NCI-H1105 (cell line): ENCODE measurements around the gene IL17RE.

Experiments used
- DNase-seq: peaks from one replicate; lab custom pipeline; 2025; lab: John Stamatoyannopoulos, UW

The IL17RE gene

GRCh38 chr3:9903904-9904303 lies 1.3 kb downstream of the IL17RE start:
- DNase-seq = no peak

DNA sequence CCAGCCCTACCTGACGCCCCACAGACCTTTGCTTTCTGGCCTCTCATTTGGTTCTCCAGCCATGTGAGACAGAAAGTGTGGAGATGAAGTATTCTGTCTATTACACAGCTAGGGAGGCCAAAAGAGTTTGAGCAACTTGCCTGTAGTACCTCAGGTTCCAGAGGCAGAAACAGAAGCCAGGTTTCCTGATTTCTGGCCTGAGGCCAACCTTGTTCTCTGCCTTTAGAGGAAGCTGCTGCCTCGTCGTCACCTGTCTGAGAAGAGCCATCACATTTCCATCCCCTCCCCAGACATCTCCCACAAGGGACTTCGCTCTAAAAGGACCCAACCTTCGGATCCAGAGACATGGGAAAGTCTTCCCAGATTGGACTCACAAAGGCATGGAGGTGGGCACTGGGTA lies 3.8 kb downstream of the IL17RE start:
- DNase-seq = no peak

GRCh38 chr3:9908286-9908685 lies 5.6 kb downstream of the IL17RE start:
- DNase-seq = no peak

DNA sequence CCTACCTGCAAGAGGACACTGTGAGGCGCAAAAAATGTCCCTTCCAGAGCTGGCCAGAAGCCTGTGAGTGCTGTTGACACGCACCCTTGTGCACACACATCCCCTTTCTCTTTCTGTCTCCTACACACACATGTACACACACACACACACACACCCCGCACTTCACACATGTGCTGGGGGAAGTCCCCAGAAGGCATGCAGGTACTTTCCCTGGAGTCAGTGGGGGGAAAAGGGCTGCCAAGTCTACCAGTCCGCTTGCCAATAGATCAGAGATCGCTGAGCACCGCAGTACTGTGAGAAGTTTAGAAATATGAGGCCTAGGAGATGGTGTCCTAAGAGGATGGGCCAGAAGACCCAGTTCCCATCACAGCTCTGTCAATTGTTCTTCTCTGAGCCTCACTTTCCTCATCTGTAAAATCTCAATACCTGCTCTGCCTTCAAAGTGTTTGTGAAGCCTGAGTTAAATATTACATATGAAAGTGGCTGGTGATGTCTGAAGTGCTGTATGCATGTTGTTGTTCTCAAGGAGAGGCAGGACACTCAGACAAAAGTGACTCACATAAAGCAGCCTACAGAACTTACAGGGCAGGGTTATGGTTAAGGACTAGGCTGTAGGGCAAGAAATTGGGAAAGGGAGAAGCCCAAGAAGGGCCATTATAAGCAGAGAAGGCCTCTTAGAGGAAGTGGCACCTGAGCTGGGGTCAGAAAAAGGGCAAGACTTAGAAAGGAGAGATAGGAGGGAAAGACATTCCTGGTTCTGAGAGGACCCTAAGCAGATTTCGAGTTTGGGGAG lies 6.8 kb downstream of the IL17RE start:
- no peak for DNase-seq

DNA sequence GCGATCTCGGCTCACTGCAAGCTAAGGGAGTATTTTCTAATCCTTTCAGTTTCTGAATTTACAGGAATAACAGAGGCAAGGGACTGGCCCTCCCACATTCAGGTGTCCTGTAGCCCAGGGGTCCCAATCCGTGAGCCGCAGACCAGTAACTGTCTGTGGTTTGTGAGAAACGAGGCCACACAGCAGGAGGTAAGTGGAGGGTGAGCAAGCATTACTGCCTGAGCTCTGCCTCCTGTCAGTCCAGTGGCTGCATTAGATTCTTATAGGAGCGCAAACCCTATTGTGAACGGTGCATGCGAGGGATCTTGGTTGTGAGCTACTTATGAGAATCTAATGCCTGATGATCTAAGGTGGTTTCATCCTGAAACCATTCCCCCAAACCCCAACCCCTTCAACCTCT lies 9.2 kb downstream of the IL17RE start:
- DNase-seq = no peak

- no peak for DNase-seq
Observed at GRCh38 chr3:9912294-9912935, 9.8 kb downstream of the IL17RE start.

DNA sequence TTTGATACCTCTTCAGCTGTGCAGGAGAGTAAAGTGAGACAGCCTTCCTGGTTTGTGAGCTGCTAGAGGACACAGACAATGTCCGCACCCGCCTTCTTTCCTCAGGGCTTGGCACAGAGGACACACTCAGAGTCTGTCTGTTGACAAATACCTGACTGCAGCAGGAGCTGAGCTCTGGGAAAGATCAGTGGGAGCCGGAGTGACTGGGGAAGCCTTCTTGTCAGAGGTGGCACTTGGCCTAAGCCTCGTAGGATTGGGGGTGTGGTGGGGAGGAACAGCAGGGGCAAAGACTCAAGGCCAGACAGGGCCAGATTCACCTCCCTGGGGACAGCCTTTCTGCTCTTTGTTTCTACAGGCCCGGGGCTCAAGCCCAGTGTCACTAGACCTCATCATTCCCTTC lies 11.0 kb downstream of the IL17RE start:
- DNase-seq = no peak

- no peak for DNase-seq
Observed at GRCh38 chr3:9914011-9914410, 11.4 kb downstream of the IL17RE start.

- DNase-seq = no peak
Observed at GRCh38 chr3:9914559-9915253, 12.1 kb downstream of the IL17RE start.

DNA sequence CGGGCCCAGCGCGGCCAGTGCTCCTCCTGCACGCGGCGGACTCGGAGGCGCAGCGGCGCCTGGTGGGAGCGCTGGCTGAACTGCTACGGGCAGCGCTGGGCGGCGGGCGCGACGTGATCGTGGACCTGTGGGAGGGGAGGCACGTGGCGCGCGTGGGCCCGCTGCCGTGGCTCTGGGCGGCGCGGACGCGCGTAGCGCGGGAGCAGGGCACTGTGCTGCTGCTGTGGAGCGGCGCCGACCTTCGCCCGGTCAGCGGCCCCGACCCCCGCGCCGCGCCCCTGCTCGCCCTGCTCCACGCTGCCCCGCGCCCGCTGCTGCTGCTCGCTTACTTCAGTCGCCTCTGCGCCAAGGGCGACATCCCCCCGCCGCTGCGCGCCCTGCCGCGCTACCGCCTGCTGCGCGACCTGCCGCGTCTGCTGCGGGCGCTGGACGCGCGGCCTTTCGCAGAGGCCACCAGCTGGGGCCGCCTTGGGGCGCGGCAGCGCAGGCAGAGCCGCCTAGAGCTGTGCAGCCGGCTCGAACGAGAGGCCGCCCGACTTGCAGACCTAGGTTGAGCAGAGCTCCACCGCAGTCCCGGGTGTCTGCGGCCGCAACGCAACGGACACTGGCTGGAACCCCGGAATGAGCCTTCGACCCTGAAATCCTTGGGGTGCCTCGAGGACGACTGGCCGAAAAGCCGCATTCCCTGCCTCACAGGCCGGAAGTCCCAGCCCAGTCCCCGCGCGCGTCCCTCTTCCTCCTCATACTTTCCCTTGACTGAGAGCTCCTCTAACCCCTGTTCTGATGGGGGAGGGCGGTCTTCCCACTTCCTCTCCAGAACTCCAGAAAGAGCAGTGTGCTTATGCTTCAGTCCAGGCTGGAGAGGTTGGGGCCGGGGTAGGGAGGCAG lies 12.8 kb downstream of the IL17RE start:
- DNase-seq = no peak

DNA sequence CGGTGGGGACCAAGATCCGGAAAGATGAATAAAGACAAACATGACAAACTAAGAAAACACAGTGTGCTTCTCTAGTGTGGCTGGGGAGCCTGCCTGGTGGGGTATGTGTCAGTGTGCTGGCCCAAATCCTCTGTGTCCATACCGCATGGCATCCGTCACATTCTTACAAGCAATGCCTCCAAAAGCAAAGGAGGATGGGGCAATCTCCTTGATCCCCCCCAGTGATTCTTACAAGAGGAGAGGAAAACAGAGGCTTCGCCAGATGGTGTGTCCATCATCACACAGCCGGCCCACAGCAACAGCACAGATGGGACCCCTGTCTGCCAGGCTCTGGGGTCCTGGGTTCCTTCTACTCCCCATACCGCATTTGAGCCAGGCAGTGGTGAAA lies 13.7 kb downstream of the IL17RE start:
- no peak for DNase-seq

DNA sequence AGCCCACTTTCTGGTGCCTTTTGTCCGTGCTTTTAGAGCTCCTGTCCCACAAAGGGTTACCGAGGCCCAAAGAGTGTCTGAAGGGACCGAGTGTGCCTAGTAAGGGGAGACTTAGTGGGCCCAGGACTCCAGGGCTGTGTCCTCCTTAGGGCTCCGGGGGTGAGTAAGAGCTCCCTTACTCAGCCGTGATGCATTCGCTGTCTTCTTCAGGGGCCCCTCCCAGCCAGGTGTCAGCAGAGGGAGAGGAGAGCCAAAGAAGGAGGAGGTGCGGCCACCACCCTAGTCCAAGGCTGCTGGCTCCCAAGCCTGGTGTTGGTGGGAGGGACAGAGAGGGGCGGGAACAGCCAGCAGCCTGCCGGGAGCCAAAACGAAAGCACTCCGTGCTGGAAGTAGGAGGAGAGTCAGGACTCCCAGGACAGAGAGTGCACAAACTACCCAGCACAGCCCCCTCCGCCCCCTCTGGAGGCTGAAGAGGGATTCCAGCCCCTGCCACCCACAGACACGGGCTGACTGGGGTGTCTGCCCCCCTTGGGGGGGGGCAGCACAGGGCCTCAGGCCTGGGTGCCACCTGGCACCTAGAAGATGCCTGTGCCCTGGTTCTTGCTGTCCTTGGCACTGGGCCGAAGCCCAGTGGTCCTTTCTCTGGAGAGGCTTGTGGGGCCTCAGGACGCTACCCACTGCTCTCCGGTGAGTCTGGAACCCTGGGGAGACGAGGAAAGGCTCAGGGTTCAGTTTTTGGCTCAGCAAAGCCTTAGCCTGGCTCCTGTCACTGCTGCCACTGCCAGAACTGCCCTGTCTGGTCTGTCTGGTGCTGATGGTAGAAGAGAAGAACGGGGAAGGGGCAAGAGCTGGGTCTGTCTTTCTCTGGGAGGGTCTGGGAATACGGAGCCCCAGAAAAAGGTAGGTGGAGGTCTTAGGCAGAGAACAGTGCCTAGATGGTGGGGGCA lies 14.4 kb downstream of the IL17RE start, which contains the start of gene IL17RC:
Gene IL17RC, plus strand, starts transcription at position 365 of the 947 bp plus-strand sequence. Its CDS starts 218 bp downstream, at position 583.
- DNase-seq = peak; percentile 39

DNA sequence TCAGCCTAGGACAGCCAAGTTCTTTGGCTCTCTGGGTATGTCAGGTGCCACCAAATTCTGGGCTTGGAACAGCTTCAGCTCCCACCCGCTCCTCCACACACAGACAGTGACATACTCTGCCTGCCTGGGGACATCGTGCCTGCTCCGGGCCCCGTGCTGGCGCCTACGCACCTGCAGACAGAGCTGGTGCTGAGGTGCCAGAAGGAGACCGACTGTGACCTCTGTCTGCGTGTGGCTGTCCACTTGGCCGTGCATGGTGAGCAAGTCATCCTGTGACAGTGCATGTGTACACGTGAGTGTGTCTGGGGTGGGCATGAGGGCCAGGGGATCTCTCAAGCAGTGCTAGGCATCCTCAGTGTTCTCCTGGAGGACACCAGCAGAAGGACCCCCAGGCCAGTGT lies 15.2 kb downstream of the IL17RE start:
- no peak for DNase-seq

- DNase-seq = no peak
Observed at GRCh38 chr3:9918261-9919038, 15.8 kb downstream of the IL17RE start.

- DNase-seq = no peak
Observed at GRCh38 chr3:9928158-9928557, 25.5 kb downstream of the IL17RE start.

DNA sequence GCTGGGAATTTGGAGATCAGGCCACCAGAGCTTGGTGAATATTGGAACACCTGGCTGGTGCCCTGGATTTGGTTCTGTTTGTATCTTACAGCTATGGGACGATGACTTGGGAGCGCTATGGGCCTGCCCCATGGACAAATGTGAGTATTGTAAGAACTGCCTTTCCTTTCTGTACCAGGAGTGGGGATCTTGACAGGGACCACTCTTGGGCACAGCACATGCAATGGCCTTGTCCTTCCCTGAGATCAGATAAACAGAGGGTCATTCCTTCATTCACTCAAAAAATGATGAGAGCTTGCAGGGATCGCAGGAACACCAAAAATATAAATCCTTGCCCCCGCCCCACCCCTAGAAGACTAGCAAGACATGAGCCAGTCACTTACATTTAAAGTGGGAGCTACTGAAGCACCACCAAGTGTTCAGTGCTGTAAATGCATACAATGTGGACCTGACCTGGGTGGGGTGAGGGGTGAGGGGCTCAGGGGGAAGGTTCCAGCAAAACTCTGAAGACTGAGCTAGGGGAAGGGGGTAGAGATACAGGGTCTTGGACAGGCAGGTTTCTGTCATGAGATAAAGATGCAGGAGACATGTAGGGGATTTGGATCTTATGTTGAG lies 28.3 kb downstream of the IL17RE start:
- no peak for DNase-seq

DNA sequence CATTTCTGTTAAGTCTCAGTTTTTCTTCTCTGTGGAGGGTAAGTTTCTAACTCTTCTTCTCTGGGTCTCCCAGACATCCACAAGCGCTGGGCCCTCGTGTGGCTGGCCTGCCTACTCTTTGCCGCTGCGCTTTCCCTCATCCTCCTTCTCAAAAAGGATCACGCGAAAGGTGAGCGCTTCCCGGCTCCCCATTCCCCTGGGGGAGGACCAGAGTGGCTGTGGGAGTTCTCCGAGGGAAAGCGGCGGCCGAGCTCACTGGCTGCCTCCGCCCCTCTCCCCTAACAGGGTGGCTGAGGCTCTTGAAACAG lies 29.8 kb downstream of the IL17RE start:
- no peak for DNase-seq

DNA sequence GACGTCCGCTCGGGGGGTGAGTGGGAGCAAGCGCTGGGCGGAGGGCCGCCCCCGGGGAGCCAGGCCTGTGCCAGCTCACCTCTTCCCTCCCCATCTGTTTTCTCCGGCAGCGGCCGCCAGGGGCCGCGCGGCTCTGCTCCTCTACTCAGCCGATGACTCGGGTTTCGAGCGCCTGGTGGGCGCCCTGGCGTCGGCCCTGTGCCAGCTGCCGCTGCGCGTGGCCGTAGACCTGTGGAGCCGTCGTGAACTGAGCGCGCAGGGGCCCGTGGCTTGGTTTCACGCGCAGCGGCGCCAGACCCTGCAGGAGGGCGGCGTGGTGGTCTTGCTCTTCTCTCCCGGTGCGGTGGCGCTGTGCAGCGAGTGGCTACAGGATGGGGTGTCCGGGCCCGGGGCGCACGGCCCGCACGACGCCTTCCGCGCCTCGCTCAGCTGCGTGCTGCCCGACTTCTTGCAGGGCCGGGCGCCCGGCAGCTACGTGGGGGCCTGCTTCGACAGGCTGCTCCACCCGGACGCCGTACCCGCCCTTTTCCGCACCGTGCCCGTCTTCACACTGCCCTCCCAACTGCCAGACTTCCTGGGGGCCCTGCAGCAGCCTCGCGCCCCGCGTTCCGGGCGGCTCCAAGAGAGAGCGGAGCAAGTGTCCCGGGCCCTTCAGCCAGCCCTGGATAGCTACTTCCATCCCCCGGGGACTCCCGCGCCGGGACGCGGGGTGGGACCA lies 30.4 kb downstream of the IL17RE start:
- DNase-seq = peak; percentile 26

DNA sequence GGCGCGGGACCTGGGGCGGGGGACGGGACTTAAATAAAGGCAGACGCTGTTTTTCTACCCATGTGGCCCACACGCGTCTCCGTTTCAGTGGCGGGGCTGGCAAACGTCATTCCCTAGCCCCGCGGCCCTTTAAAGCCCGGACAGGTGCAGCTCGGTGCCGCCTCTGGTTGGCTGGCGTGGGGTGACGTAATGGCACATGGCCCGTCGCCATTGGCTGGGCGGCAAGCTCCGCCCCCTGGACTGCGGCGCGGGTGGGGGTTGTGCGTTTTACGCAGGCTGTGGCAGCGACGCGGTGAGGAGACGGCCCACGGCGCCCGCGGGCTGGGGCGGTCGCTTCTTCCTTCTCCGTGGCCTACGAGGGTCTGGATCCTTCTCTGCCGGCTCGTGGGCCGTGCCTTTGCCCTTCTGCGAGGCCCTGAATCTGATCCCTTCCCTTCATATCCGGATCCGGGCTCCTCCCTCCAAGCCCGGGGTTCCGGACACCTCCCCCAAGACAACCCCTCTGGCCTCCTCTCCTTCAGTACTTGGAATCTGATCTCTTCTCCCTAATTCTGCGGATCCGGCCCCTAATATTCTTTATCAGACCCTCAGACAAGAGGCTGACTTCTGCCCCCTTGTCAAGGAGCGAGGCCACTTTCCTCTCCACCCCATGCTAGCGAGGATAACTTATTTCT lies 31.1 kb downstream of the IL17RE start, which contains the start of gene CRELD1:
Gene CRELD1, plus strand, starts transcription at position 274 of the 674 bp plus-strand sequence. CDS start 605 bp downstream, outside the sequence.
- peak; percentile 74 for DNase-seq
